Measurements from ENCODE around the gene ERGIC2.

DNA sequence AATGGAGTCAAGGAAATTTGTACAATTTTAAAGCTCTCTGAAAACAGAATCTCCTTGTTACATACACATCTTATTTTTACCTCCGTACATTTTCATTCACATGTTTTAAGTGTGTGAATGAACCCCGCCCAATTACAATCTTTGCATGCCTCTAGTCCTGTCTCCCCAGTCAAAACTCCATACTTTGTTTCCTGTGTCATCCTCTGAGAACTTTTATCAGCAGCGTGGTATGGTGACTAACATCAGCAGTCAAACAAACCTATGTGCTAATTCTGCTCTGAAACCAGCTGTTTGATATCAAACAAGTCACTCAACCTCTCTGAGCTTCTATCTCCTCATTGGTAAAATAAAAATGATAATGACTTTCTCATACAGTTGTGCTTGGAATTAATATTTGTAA, 15.8 kb upstream of the ERGIC2 start:
- no peak for TF ChIP-seq POLR2AphosphoS5 (IDR thresholded peaks at IDR 0.05; ENCODE audit: borderline replicate concordance, low read depth, low read length)
- no peak for TF ChIP-seq EZH2 (IDR thresholded peaks at IDR 0.05)

All from SK-N-MC (cell line).